HEK293T (cell line): Measurements from ENCODE around the gene KPNA2.

Experiments
- ARNT ChIP-seq: fragments of 450-650 bp; IDR thresholded peaks from 2 replicates; pipeline ENCODE4 v1.6.1; 2017; ENCODE audit warnings: mild to moderate bottlenecking
- BHLHE40 ChIP-seq: fragments of 450-650 bp; IDR thresholded peaks from 2 replicates; pipeline ENCODE4 v1.6.1; 2016; ENCODE audit warnings: mild to moderate bottlenecking, moderate library complexity, borderline replicate concordance
- CTBP1 ChIP-seq: fragments of 450-650 bp; IDR thresholded peaks from 2 replicates; pipeline ENCODE4 v1.6.1; 2016; ENCODE audit warnings: borderline replicate concordance
- ELF4 ChIP-seq: fragments of 450-650 bp; IDR thresholded peaks from 2 replicates; pipeline ENCODE4 v1.6.1; 2017; ENCODE audit warnings: antibody characterized with exemption
- FOXA1 ChIP-seq: fragments of 450-650 bp; IDR thresholded peaks from 2 replicates; pipeline ENCODE4 v1.6.1; 2016; ENCODE audit warnings: mild to moderate bottlenecking
- FOXK2 ChIP-seq: fragments of 450-650 bp; IDR thresholded peaks from 2 replicates; pipeline ENCODE4 v1.6.1; 2016; ENCODE audit warnings: mild to moderate bottlenecking
- FOXM1 ChIP-seq: fragments of 450-650 bp; IDR thresholded peaks from 2 replicates; pipeline ENCODE4 v1.6.1; 2017; ENCODE audit warnings: mild to moderate bottlenecking, borderline replicate concordance
- HDGF ChIP-seq: fragments of 450-650 bp; IDR thresholded peaks from 2 replicates; pipeline ENCODE4 v1.6.1; 2017; ENCODE audit warnings: antibody characterized with exemption, borderline replicate concordance
- L3MBTL2 ChIP-seq: fragments of 450-650 bp; conservative IDR thresholded peaks from 2 replicates; pipeline ENCODE4 v1.6.1; 2016; ENCODE audit warnings: mild to moderate bottlenecking
- NFRKB ChIP-seq: fragments of 450-650 bp; IDR thresholded peaks from 2 replicates; pipeline ENCODE4 v1.6.1; 2016; ENCODE audit warnings: mild to moderate bottlenecking, moderate library complexity
- SP1 ChIP-seq: fragments of 450-650 bp; IDR thresholded peaks from 2 replicates; pipeline ENCODE4 v1.6.1; 2017
- SUZ12 ChIP-seq: fragments of 450-650 bp; IDR thresholded peaks from 2 replicates; pipeline ENCODE4 v1.6.1; 2016; ENCODE audit warnings: mild to moderate bottlenecking
- TARDBP ChIP-seq: fragments of 450-650 bp; IDR thresholded peaks from 2 replicates; pipeline ENCODE4 v1.6.1; 2016
- ZNF384 ChIP-seq: fragments of 450-650 bp; IDR thresholded peaks from 2 replicates; pipeline ENCODE4 v1.6.1; 2016

GRCh38 chr17:68035523-68036303 lies at the start of gene KPNA2:
- TF ChIP-seq SUZ12 (no peak), TARDBP (no peak), BHLHE40 (no peak), FOXM1 (peak; percentile 99), CTBP1 (no peak), FOXA1 (no peak), SP1 (no peak), ZNF384 (peak; percentile 99), L3MBTL2 (peak; percentile 84), FOXK2 (no peak), NFRKB (no peak), ARNT (no peak), HDGF (no peak), ELF4 (peak; percentile 69)
